ENCODE data around the gene ZNF534. TPM values are rescaled to one million over a fixed set of nuclear protein-coding genes. Genes with fewer than 3 reads are reported as not detected.
"Not testable (repeated sequence)": the region's sequence is repeated elsewhere in the genome, so short reads cannot be mapped to it uniquely, and the experiment has no call there.

ZNF534 gene
- total RNA-seq, 2 donors from 2014 or later, result 0.24 to 0.31 TPM

GRCh38 chr19:52492201-52492993 lies 63.4 kb downstream of the ZNF534 start:
- DNase-seq, result no peak
- ATAC-seq, result peak in 1 of 2 donors; percentile 49
- intact Hi-C loops (cut with DNase I), result no loop called here

- DNase-seq (peak; percentile 36), ATAC-seq (peak in 1 of 2 donors; percentile 40)
- intact Hi-C loops (cut with DNase I), result no loop called here
Measured at GRCh38 chr19:52492994-52493470, 64.1 kb downstream of the ZNF534 start.

GRCh38 chr19:52494518-52494917 lies 65.6 kb downstream of the ZNF534 start:
- ATAC-seq (no peak), DNase-seq (no peak)
- intact Hi-C loops (cut with DNase I), result no loop called here

- intact Hi-C loops (cut with DNase I), result no loop called here
- DNase-seq (no peak), ATAC-seq (no peak)
Measured at GRCh38 chr19:52498571-52498970, 69.6 kb downstream of the ZNF534 start.

- ATAC-seq; intact Hi-C loops (cut with DNase I); DNase-seq: not testable (repeated sequence)
Measured at GRCh38 chr19:52500474-52500873, 71.5 kb downstream of the ZNF534 start.

- ATAC-seq; intact Hi-C loops (cut with DNase I); DNase-seq: not testable (repeated sequence)
Measured at GRCh38 chr19:52500991-52501390, 72.0 kb downstream of the ZNF534 start.

Other genes with a start within 250 kb of the ZNF534 start
- 100 to 1,000 TPM; 276 to 389 TPM for gene PPP2R1A, start 239.1 kb upstream of the ZNF534 start, total RNA-seq
- gene ZNF766, start 159.6 kb upstream of the ZNF534 start, total RNA-seq, result 10 to 100 TPM; 12.5 to 14.1 TPM
- gene ZNF480, start 132.0 kb upstream of the ZNF534 start, total RNA-seq, result 10 to 100 TPM; 20.0 to 21.5 TPM
- gene ZNF610, start 92.9 kb upstream of the ZNF534 start, total RNA-seq, result 1 to 10 TPM; 1.3 to 2.4 TPM
- 10 to 100 TPM; 17.2 to 22.2 TPM for gene ZNF880, start 59.2 kb upstream of the ZNF534 start, total RNA-seq
- gene ZNF528, start 31.3 kb upstream of the ZNF534 start, total RNA-seq, result 10 to 100 TPM; 13.7 to 17.0 TPM
- 1 to 10 TPM; 2.2 to 2.7 TPM for gene ZNF578, start 24.4 kb downstream of the ZNF534 start, total RNA-seq
- 10 to 100 TPM; 25.1 to 29.3 TPM for gene ZNF808, start 98.5 kb downstream of the ZNF534 start, total RNA-seq
- gene ZNF701, start 141.1 kb downstream of the ZNF534 start, total RNA-seq, result 10 to 100 TPM; 14.6 to 18.4 TPM
- 10 to 100 TPM; 18.2 to 19.3 TPM for gene ZNF83, start 209.2 kb downstream of the ZNF534 start, total RNA-seq